K562 (cell line): ENCODE results near the gene FAM50A. TPM values are rescaled to one million over a fixed set of nuclear protein-coding genes. Genes with fewer than 3 reads are reported as not detected.

ENCODE experiments used
- CHD1 ChIP-seq: fragments of 200-600 bp; sonication (generic); IDR thresholded peaks from one replicate; pipeline ENCODE4 v1.6.1; 2012; ENCODE audit warnings: mild to moderate bottlenecking, moderate library complexity, low read length, inconsistent platforms
- CHD2 ChIP-seq: IDR thresholded peaks from 2 replicates; pipeline ENCODE4 v1.6.1; 2011; ENCODE audit warnings: low read depth, low read length
- CXXC5 ChIP-seq: fragments of 250-450 bp; sonication (Bioruptor Pico); IDR thresholded peaks from 2 replicates; pipeline ENCODE4 v1.8.0; 2022; ENCODE audit warnings: inconsistent platforms, mild to moderate bottlenecking, moderate library complexity
- HMGN3 ChIP-seq: IDR thresholded peaks from 2 replicates; pipeline ENCODE4 v1.6.1; 2011; ENCODE audit warnings: borderline replicate concordance, low read depth, mild to moderate bottlenecking, mixed read lengths, low read length; ENCODE audit not compliant: insufficient read length; ENCODE audit errors: extremely low read depth
- HMGXB4 ChIP-seq: sonication (generic); formaldehyde crosslinking; IDR thresholded peaks from 2 replicates; pipeline ENCODE4 v1.8.1; 2023; ENCODE audit warnings: mild to moderate bottlenecking, missing genetic modification reagents
- MED1 ChIP-seq: sonication (generic); formaldehyde crosslinking; IDR thresholded peaks from 2 replicates; pipeline ENCODE4 v1.8.1; 2023; ENCODE audit warnings: missing genetic modification reagents, borderline replicate concordance
- NCOR1 ChIP-seq: fragments of 450-650 bp; IDR thresholded peaks from 2 replicates; pipeline ENCODE4 v1.6.1; 2016; ENCODE audit warnings: mild to moderate bottlenecking, moderate library complexity
- POLR2G ChIP-seq: fragments of 200-400 bp; formaldehyde crosslinking; IDR thresholded peaks from 2 replicates; pipeline ENCODE4 v1.6.1; 2017; ENCODE audit warnings: low read depth, mild to moderate bottlenecking, antibody characterized with exemption, low read length, moderate library complexity
- POLR3A ChIP-seq: IDR thresholded peaks from 2 replicates; pipeline ENCODE4 v1.6.1; 2011; ENCODE audit warnings: borderline replicate concordance, mild to moderate bottlenecking, moderate library complexity; ENCODE audit not compliant: insufficient read length, insufficient read depth; ENCODE audit errors: extremely low read depth
- SIX5 ChIP-seq, 2 experiments: IDR thresholded peaks; 2 replicates each; pipeline ENCODE4 v1.6.1; 2011; ENCODE audit warnings: low read length in 2 of 2, borderline replicate concordance in 1 of 2, low read depth in 1 of 2, mild to moderate bottlenecking in 1 of 2, moderate library complexity in 1 of 2; ENCODE audit not compliant: insufficient read depth in 1 of 2
- STAT5A ChIP-seq: IDR thresholded peaks from 2 replicates; pipeline ENCODE4 v1.6.1; 2012; ENCODE audit warnings: low read length, inconsistent platforms, borderline replicate concordance
- XRCC5 ChIP-seq: fragments of 200-400 bp; formaldehyde crosslinking; IDR thresholded peaks from 2 replicates; pipeline ENCODE4 v1.6.1; 2017; ENCODE audit warnings: low read depth, mild to moderate bottlenecking, low read length
- ZNF445 ChIP-seq: fragments of 250-450 bp; sonication (Bioruptor Pico); IDR thresholded peaks from 2 replicates; pipeline ENCODE4 v1.4.0; 2020; ENCODE audit warnings: low read depth, mild to moderate bottlenecking, moderate library complexity
- ZNF592 ChIP-seq: fragments of 450-650 bp; IDR thresholded peaks from 2 replicates; pipeline ENCODE4 v1.6.1; 2017; ENCODE audit warnings: antibody characterized with exemption, mild to moderate bottlenecking
- ZNF79 ChIP-seq: fragments of 250-450 bp; sonication (Bioruptor Pico); IDR thresholded peaks from 2 replicates; pipeline ENCODE4 v1.4.0; 2020; ENCODE audit warnings: low read depth, mild to moderate bottlenecking, moderate library complexity
- polyA plus RNA-seq, 8 experiments: library from polyadenylated mRNA; depleted of rRNA in 4 of 8; stranded (reverse) in 5 of 8; unstranded in 3 of 8; fragments of >200 nt; fragmentation: Nextera tagmentation in 2 of 8; fragmentation: Illumina TruSeq in 1 of 8; extraction: Ambion mirVana in 2 of 8; extraction: Trizol in 1 of 8; gene quantifications; 2 replicates each; pipeline versions ENCODE4 v1.2.1 to v1.2.3, GENCODE V29; 2011 to 2014; ENCODE audit warnings: inconsistent platforms in 1 of 8, missing spikeins in 1 of 8
- total RNA-seq, 7 experiments: library from RNA; depleted of rRNA in 6 of 7; stranded (reverse); fragments of >200 nt in 6 of 7; fragmentation: Illumina TruSeq in 2 of 7; extraction: Trizol in 2 of 7; gene quantifications; 2 replicates each; pipeline versions ENCODE4 v1.2.1 to v1.2.3, GENCODE V29; 2011 to 2021; ENCODE audit warnings: low replicate concordance in 1 of 7
- TF ChIP-seq, protein P1 (sequence below): fragments of 450-650 bp; formaldehyde crosslinking; conservative IDR thresholded peaks from 2 replicates; pipeline ENCODE4 v1.4.0; 2022; ENCODE audit warnings: mild to moderate bottlenecking, missing genetic modification characterization

Gene FAM50A
- total and polyA plus RNA-seq, 9 of the 15 experiments (the other 6 are each of a cell fraction or from before 2014, with no cell fraction given): 4.4 to 114 (median 67.3) TPM

DNA sequence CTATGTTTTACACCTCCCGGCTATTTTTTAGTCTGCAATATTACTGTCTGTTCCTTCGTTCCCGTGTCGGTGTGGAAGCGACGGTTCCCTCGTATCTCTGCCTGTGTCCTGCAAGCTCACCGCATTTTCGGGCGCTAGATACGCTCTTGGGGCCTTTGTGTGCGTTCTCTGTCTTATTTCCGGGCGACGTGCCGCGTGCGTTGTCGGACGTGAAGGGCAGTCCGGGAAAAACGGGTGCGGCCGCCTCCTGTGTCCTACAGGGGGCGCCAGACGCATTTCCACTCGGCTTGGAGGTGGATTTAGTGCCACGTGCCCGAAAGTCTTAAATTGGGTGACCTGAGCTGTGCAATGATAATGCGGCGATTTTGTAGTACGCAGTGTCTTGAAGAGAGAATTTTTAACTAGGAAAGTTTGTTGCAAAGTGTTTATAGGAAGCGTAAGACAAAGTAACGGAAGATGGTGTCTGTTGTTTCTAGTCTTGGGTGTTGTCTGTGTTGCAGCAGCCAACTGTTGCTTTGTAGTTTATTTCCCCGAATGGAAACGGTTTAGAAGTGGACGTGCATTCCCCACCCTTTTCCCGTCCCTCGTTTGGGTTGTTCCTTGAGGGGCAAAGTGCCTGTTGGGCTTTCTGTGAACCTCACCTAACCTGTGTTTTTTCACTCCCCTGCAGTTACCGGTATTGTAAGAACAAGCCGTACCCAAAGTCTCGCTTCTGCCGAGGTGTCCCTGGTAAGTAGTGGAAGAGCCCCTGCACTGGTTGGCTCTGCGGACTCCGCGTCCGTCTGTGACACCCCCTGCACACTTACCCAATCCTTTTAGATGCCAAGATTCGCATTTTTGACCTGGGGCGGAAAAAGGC lies 45.0 kb upstream of the FAM50A start (continued):
- TF ChIP-seq ZNF592: peak; percentile 82
- TF ChIP-seq, protein P1, sequence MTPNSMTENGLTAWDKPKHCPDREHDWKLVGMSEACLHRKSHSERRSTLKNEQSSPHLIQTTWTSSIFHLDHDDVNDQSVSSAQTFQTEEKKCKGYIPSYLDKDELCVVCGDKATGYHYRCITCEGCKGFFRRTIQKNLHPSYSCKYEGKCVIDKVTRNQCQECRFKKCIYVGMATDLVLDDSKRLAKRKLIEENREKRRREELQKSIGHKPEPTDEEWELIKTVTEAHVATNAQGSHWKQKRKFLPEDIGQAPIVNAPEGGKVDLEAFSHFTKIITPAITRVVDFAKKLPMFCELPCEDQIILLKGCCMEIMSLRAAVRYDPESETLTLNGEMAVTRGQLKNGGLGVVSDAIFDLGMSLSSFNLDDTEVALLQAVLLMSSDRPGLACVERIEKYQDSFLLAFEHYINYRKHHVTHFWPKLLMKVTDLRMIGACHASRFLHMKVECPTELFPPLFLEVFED (CRISPR knock-in tag): 0 out of 2 replicates have a peak, but pooled peaks have one; percentile 13
- peak; percentile 3; the same call in 1 of the 2 replicates for TF ChIP-seq NCOR1
- TF ChIP-seq STAT5A: 0 out of 2 replicates have a peak, but pooled peaks have one; percentile 12
- no peak for TF ChIP-seq ZNF79 (CRISPR knock-in tag)
- TF ChIP-seq SIX5 (IDR thresholded peaks at IDR 0.05; ENCODE audit: borderline replicate concordance in 1 of 2, insufficient read depth in 1 of 2, low read depth in 1 of 2, low read length in 2 of 2): no peak
- no peak for TF ChIP-seq POLR3A
- TF ChIP-seq HMGXB4: peak; percentile 39; the same call in 1 of the 2 replicates
- TF ChIP-seq MED1: no peak
- TF ChIP-seq CHD2: no peak; the same call in none of the 2 replicates
- no peak for TF ChIP-seq ZNF445
- peak; percentile 69 for TF ChIP-seq CXXC5 (CRISPR knock-in tag)
- TF ChIP-seq CHD1: peak; percentile 85
- TF ChIP-seq POLR2G: peak; percentile 79
- TF ChIP-seq HMGN3: peak; percentile 67
- peak; percentile 28 for TF ChIP-seq XRCC5
